Heart left ventricle (tissue), 13 donors: ENCODE results near the gene NEB.

Source experiments
- CTCF ChIP-seq, 12 donors: fragments of 200-600 bp; sonication (generic) in 4 of 12; IDR thresholded peaks; one replicate each; pipeline versions ENCODE4 v1.5.0 to v1.8.0; 2018 to 2022; ENCODE audit warnings: antibody characterized with exemption in 12 of 12, mild to moderate bottlenecking in 5 of 12
- POLR2A ChIP-seq, 2 donors: fragments of 450-650 bp; IDR thresholded peaks; one replicate each; pipeline ENCODE4 v1.6.1; 2017; ENCODE audit warnings: antibody characterized with exemption in 2 of 2, mild to moderate bottlenecking in 2 of 2, moderate library complexity in 2 of 2
- donor health status: ischemic (EF 13 %, LVEDD 7.1; RV severe dilation, severe dysfunction).
- donor health status: DM: no; HTN: yes; CAD: no.
- donor health status: DM: no; HTN: no; CAD: no.
- donor health status: ischemic (EF 25% LVEDD 6.9; RV normal size, moderate dysfunction).
- donor health status: ischemic (EF 25% LVEDD 5.7; RV mildly dilated, moderate dysfunction).
- donor health status: ischemic (EF 35%, LVEDD 5.7; RV mildly dilated, moderate dysfunction).
- donor health status: nonischemic (EF 11% LVEDD 7.7; RV severe dilation, severe dysfunction).
- donor health status: DM: yes; HTN: yes; CAD: no.
- donor health status: PGD.
- donor health status: ischemic (EF 29% LVEDD 5.4; RV normal size, mild dysfunction).
- donor health status: nonischemic (EF 23%, LVEDD 6.1; RV moderate dilation, normal function).

- TF ChIP-seq CTCF (IDR thresholded peaks at IDR 0.05) (no peak), POLR2A (IDR thresholded peaks at IDR 0.05) (no peak)
These were observed 83.0 kb downstream of the NEB start for GRCh38 chr2:151651274-151651673.
